BJ (cell line): ENCODE results near the gene FOXF1. TPM values are rescaled to one million over a fixed set of nuclear protein-coding genes. Genes with fewer than 3 reads are reported as not detected.

Source experiments
- CTCF ChIA-PET: fragments of 350-600 bp; formaldehyde crosslinking; extraction: SDS; loops from one replicate; lab custom pipeline; 2021; ENCODE audit warnings: antibody characterized with exemption, inconsistent platforms; lab: Yijun Ruan, JAX
- POLR2A ChIA-PET: fragments of 300-600 bp; sonication (Branson Sonifier 250); formaldehyde crosslinking; extraction: SDS; loops from one replicate; lab custom pipeline; 2021; ENCODE audit warnings: antibody characterized with exemption; lab: Charles Lee
- DNase-seq: peaks from one replicate; pipeline ENCODE4 v3.0.0-alpha.2; 2011; ENCODE audit warnings: low read depth
- H3K27me3 ChIP-seq: 2 replicates; pipeline ENCODE4 v1.6.0; 2011; ENCODE audit warnings: low read length; ENCODE audit not compliant: control insufficient read depth, insufficient read depth
- H3K36me3 ChIP-seq: 2 replicates; pipeline ENCODE4 v1.5.1; 2011; ENCODE audit warnings: low read length; ENCODE audit not compliant: control insufficient read depth, insufficient read depth
- H3K4me3 ChIP-seq: 2 replicates; pipeline ENCODE4 v1.5.1; 2011; ENCODE audit warnings: low read depth, mild to moderate bottlenecking, control low read depth, low read length
- CTCF ChIP-seq: IDR thresholded peaks from 2 replicates; pipeline ENCODE4 v1.5.1; 2011; ENCODE audit warnings: low read depth, mild to moderate bottlenecking, control low read depth, inconsistent platforms, low read length, moderate library complexity; ENCODE audit not compliant: insufficient read depth
- polyA plus RNA-seq: library from polyadenylated mRNA; depleted of rRNA; stranded (reverse); fragments of >200 nt; gene quantifications from 2 replicates; pipeline ENCODE4 v1.2.3, GENCODE V29; 2011

Gene FOXF1
- polyA plus RNA-seq, 1 experiment: 7.7 TPM

- H3K36me3 ChIP-seq: no peaks in the 10 kb centered on the region; the same call in 1 of the 2 replicates
- H3K4me3 ChIP-seq: no peak overlapping the region
- no peak for TF ChIP-seq CTCF
- no peak for DNase-seq
- CTCF ChIA-PET: interaction anchor here (1.3 kb wide), 1 partner anchor 9 kb away, joined by 3 read pairs; no protein-coding TSS in a partner anchor
- POLR2A ChIA-PET: no interaction called here
- peaks cover 34% of the 10 kb centered on the region for H3K27me3 ChIP-seq
Observed at GRCh38 chr16:86501989-86502855, 8.1 kb upstream of the FOXF1 start.

GRCh38 chr16:86502856-86503748 is 7.2 kb upstream of the FOXF1 start:
- DNase-seq: no peak
- ChIA-PET POLR2A (no interaction called here), CTCF (interaction anchor here (1.3 kb wide), 1 partner anchor 163 kb away, joined by 4 read pairs; no protein-coding TSS in a partner anchor)
- Histone ChIP-seq H3K36me3 (no peaks in the 10 kb centered on the region; the same call in 1 of the 2 replicates), H3K4me3 (no peak overlapping the region), H3K27me3 (peaks cover 32% of the 10 kb centered on the region)
- no peak for TF ChIP-seq CTCF

- DNase-seq: no peak
- no peak for TF ChIP-seq CTCF
- ChIA-PET CTCF (interaction anchor here (1.3 kb wide), 1 partner anchor 164 kb away, joined by 4 read pairs; no protein-coding TSS in a partner anchor), POLR2A (no interaction called here)
- Histone ChIP-seq H3K4me3 (no peak overlapping the region), H3K27me3 (peaks cover 29% of the 10 kb centered on the region), H3K36me3 (no peaks in the 10 kb centered on the region; the same call in 1 of the 2 replicates)
Observed at GRCh38 chr16:86503830-86504229, 6.5 kb upstream of the FOXF1 start.

GRCh38 chr16:86504315-86505184 is 5.8 kb upstream of the FOXF1 start:
- Histone ChIP-seq H3K4me3 (no peak overlapping the region), H3K27me3 (peaks cover 29% of the 10 kb centered on the region), H3K36me3 (no peaks in the 10 kb centered on the region; the same call in 1 of the 2 replicates)
- TF ChIP-seq CTCF: no peak
- POLR2A ChIA-PET: no interaction called here
- no peak for DNase-seq
- CTCF ChIA-PET: interaction anchor here (1.3 kb wide), 1 partner anchor 164 kb away, joined by 4 read pairs; no protein-coding TSS in a partner anchor
